GM18498 (cell line): Measurements from ENCODE around the gene GLIS2.

ENCODE experiments used
- ATAC-seq: cut with Tn5 transposase; IDR thresholded peaks from one replicate; pipeline ENCODE4 v1.9.1; 2021; ENCODE audit warnings: mild to moderate bottlenecking, moderate library complexity; ENCODE audit not compliant: unreplicated experiment

Gene GLIS2

DNA sequence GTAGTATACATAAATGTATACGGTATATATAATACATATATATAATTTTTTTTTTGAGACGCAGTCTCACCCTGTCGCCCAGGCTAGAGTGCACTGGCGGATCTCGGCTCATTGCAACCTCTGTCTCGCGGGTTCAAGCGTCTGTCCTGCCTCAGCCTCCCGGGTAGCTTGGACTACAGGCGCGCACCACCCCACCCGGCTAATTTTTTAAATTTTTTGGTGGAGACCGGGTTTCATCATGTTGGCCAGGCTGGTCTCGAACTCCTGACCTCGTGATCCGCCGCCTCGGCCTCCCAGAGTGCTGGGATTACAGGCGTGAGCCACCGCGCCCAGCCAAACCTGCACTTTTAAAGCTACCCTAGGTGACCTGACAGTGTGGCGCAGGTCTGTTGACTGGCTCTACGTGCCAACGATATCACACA is 34.5 kb downstream of the GLIS2 start:
- ATAC-seq = no peak

DNA sequence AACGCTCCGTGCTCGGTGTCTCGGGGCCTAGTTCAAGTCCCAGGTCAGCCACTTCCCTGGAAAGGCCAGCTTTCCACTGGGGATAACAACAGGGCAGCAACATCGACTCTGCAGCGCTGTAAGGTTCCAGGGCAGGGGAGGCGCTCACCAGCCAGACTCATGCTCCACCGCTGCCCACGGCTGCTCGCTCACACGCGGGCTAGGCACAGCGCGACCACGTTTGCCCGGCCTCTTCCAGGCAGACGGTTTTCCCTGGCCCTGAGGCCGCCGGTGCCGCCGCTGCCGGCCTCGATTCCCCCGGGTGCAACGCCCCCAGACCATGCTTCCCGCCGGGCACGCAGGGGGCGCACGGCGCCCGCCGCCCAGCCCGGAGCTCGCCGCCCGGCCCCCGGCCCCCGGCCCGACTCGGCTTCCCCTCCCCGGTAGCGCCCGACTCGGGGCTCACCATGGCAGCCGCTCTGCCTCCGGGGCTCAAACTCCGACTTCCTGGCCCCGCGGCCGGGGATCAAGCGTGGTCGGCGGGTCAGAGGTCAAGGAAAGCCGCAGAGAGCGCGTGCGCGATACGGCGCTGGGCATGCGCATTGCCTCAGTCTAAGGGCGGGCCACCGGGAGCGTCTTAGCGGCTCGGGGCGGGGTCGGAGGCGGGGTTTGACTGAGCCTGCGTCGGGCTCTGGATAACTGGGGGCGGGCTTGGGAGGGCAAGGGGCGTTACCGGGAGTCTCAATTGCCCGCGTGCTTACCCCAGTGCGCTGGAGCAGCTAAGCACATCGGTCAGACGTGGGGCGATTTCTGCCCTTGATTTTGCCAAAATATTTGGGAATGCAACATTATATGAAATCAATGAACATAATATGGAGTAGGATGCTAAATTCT is 35.2 kb downstream of the GLIS2 start, which contains the start of gene PAM16:
Gene PAM16, minus strand, starts transcription at position 535 of the 873 bp plus-strand sequence. Its CDS starts 87 bp downstream, at position 448.
- peak; percentile 89 for ATAC-seq

DNA sequence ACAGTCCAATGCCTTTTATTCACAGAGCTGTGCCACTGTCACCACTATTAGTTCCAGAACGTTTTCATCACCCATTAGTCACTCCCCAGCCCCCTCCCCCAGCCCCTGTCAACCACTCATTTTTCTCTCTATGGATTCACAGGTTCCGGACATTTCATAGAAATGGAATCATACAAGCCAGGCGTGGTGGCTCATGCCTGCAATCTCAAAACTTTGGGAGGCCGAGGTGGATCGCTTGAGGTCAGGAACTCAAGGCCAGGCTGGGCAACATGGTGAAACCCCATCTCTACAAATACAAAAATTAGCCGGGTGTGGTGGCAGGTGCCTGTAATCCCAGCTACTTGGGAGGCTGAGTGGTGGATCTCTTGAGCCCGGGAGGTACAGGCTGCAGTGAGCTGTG is 36.0 kb downstream of the GLIS2 start:
- ATAC-seq = no peak

DNA sequence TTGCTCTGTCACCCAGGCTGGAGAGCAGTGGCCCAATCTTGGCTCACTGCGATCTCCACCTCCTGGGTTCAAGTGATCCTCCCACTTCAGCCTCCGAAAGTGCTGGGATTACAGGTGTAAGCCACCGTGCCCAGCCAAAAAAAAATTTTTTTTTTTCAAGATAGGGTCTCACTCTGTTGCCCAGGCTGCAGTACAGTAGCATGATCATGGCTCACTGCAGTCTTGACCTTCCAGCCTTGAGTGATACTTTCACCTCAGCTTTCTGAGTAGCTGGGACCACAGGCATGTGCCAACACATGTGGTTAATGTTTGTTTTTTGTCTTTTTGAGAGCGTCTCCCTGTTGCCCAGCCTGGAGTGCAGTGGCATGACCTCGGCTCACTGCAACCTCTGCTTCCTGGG is 37.0 kb downstream of the GLIS2 start:
- ATAC-seq = no peak

DNA sequence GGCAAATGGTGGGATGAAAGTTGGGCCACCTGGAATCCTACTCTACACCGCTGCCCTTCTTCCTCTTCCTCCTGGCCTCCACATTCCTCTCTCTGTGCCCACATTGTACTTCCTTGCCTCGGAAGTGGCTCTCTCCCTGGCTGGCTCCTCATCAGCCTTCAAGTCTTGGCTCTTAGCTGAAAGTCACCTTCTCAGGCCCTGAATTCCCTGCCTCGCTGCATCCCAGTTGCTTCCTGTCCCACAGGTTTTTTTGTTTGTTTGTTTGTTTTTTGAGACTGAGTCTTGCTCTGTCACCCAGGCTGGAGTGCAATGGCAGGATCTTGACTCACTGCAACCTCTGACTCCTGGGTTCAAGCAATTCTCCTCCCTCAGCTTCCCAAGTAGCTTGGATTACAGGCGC is 37.8 kb downstream of the GLIS2 start:
- ATAC-seq = no peak

DNA sequence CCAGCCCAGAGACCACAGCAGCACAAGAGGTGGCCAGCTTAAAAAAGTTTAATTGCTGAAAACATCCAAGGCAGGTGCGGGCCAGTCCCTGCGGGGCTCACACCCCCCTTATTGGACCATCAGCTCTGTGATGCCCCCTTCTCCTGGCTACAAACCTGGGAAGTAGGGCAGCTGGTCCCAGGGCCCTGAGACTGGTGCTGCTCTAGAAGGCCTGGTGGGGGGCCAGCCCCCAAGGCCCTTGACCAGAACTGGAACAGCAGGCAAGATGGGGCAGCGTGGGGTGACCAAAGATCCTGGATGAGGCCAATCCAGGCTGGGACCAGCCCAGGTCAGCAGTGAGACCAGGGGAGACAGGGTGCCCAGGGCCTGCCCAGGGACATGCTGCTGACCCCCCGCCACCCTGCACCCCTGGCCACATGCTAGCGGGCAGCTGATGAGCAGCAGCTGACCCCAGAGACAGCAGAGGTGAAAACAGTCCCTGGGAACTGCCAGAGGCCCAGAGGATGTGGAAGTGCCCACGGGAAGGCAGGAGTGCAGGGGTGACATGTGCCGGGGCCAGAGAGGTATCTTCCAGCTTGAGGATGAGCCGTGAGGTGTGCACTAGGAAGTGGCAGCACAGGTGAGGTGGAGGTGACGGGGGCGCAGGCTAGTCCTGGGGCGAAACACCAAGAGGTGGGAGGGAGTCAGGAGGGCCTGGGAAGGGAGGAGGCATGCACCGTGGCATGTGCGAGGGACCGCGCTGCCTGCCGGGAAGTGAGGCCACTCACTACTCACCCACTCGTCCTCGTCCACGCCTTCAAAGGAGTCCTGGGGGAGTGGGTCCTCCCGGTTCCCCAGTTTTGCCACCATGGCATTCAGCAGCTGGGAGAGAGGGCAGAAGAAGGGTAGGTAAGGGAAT is 38.9 kb downstream of the GLIS2 start:
- no peak for ATAC-seq

DNA sequence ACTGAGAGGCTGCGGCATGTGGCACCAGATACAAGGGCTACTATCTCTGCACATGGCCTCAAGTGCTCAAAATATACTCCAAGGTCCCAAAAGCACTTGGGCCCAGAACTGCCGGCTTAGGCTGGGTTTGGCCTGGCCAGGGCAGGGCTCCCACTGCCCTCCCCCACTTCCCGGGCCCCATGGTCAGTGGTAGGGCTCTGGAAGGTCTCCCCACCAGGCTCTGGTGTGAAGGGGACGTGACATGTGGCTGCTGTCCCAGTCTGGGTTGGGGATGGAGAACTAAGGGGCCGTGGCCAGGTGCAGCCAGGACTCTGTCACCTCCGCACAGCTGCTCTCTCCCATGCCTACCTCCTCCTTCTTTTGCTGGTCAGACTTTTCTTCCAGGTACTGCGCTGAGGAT is 41.0 kb downstream of the GLIS2 start:
- ATAC-seq = no peak

DNA sequence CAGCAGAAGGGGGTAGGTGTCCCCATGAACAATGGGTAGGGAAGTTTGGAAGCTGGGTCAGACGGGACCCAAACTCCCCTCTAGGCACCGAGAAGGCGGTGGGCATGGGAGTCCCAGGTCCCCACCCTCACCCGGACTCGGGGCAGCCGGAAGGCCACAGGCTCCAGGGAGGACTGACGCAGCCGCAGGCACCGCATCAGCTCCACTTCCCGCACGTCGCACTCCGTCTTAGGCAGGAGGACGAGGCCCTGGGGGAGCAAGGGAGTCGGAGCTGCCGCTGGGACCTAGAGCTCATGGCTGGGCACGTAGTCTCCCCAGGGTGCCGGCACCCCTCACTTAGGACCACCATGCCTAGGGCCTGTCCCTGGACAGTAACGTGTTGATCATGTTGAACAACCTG is 42.4 kb downstream of the GLIS2 start:
- ATAC-seq = no peak

DNA sequence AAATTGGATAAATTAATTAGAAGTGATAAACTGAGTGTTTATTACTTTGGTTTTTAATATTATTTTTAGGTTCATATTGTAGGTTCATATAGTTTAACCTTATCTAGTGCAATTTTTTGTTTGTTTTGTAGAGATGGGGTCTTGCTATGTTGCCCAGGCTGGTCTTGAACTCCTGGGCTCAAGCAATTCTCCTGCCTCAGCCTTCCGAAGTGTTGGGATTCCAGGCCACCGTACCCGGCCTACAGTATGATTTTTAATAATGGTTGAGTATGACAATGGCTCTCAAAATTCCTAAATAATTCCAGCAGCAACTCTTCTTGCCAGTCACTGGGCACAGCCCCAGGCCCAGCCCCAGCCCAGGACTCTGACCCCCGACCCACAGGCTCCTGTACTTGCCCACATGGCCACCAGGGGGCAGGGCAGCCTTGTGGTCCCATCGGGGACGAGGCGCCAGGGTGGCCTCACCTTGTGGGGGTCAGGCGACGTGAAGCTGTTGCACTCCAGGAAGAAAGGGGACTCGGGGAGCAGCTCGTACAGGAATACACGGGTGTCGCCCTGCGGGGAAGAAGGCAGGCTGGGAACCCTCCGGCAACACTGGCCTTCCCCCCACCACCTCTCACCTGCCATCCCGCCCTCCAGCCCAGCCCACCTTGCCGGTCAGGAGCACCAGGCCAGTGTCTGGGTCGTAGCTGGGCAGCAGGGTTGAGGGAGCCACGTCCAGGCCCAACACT is 43.1 kb downstream of the GLIS2 start:
- ATAC-seq = no peak

DNA sequence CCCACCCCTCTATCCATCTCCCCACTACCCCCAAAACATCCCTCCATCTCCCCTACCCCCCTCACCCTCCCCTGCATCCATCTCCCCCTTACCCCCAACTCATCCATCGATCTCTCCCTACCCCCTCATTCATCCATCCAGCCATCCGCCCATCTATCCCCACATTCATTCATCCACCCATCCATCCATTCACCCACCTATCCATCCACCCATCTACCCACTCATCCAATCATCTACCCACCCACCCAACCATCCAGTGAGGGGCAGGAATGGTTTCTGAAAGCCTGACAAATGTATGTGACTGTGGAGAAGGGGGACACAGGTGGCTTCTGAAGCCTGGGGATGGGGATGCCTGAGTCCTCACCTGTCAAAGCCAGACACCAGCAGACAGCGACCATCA is 44.0 kb downstream of the GLIS2 start:
- no peak for ATAC-seq

DNA sequence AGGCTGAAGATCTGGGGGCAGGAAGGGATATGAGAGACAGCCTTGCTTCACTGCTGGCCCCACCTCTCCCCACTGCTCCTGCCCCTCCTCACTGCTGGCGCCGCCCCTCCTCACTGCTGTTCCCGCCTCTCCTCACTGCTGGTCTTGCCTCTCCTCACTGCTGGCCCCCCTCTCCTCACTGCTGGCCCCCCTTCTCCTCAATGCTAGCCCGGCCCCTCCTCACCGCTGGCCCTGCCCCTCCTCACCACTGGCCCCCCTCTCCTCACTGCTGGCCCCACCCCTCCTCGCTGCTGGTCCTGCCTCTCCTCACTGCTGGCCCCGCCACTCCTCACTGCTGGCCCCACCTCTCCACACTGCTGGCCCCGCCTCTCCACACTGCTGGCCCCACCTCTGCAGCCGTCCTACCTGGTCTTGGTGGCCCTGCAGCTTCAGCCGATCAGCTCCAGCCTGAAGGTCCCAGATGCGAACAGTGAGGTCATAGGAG is 44.7 kb downstream of the GLIS2 start:
- no peak for ATAC-seq

DNA sequence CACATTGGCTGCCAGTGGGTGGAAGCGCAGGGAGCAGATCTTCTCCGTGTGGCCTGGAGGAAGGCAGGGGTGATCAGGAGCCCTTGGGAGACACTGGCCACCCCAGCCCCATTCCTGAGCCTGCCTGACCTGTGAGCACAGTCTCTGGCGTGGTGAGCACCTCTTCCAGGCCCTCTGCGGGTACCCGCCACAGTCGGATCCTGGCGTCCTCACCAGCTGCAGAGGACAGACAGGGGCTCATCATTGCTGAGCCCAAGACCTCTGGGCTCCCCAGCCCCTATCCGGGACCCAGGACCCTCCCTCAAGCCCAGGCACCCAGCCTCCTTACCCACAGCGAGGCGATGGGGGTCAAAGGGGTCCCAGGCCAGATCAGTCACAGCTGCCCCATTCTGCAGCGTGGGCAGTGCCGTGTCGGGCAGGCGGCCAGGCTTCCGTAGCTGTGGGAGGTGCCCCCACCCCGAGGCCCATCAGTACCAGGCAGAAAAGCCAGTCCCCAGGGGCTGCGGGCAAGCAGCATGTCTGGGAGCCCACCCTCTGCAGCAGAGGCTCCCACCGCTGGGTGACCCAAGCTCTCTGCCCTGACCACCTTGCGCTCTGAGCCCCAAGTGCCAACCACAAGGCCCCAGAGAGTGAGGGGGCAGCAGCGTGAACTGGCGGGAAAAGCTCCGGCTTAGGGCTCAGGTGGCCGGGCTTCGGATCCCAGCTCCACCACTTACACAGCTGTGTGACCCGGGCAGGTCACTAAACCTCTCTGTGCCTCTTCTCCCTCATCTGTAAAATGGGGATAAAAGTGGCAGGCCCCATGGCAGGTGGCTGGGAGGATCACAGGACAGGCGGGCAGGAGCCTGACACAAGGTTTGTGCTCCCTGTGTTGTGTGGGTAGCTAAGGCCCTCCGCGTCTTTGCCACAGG is 45.4 kb downstream of the GLIS2 start:
- no peak for ATAC-seq

DNA sequence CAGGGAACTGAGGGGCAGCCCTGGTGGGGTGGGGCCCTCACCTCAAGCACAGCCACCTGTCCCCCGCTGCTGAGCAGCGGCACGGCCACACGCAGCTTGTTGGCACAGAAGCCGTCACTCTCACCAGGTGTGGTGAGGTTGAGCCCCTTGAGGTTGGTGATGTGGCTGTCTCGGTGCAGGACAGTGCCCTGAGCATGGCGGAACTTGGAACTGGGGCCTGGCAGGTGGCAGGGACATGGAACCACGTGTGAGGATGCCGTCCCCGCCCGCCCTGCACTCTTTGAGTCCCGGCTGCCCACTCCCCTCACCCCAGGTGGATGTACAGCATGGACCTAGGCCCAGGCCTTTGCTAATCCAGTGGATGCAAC is 46.1 kb downstream of the GLIS2 start:
- ATAC-seq = no peak

DNA sequence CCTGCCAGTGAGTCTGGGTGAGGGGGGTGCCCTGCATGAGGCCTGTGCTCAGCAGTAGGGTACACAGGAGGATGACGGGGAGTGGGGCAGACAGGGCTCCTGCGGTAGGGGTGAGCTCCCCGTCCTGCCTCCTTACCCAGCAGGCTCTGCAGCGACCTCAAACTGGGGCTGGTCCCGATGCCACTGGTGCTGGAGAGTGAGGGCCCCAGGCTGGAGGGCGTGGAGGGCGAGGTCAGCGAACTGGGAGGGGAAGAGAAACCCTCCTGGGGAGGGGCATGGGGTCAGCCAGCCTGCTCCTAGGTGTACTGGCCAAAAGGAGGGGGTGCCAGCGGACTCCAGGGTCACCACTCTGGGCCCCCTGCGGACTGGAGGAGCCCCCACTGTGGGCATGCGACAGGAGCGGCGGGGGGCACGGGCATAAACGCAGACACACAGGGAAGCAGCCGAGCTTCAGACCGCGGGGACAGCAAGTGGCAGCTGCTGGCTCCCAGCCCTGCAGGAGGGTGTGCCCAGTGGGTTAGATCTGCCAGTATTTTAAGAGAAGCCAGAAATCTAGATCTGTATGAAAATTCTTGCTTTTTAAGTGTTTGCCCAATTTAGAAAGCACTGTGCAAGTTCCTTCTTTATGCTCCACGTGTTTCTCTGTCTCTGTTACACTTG is 46.7 kb downstream of the GLIS2 start:
- no peak for ATAC-seq

DNA sequence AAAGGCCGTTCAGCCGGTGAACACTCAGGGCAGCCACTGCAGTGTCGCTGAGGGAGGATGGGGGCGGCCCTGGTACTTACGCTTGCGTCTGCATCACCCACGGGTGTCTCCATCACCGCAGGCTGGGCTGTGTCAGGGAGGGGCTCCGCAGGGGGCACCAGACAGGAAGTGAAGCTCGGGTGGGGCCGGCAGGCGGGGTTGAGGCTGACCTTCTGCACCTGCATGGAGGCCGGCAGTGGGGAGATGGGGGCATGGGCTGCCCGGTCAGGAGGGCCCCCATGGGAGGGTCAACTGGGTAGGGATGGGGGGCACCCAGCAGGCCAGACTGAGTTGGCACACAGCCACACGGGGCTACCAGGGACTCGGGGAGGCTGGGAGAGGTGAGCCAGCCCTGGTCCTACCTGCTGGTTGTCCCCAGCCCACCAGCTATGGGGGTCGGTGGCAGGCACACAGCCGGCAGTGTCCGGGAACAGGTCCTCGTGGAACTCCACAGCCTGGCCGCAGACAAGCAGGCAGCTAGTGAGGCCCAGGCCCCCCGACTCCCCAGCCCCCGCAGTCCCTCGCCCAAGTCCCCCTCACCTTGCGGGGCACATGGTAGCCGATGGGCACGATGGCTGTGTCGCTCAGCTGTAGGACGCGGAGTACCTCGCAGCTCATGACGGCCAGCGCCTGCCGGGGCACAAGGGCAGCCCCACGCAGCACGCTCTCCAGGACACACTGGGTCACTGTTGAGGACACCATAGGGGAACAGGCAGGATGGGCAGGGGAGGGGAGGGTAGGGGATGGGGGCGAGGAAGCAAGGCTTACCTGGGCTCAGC is 48.5 kb downstream of the GLIS2 start:
- no peak for ATAC-seq

DNA sequence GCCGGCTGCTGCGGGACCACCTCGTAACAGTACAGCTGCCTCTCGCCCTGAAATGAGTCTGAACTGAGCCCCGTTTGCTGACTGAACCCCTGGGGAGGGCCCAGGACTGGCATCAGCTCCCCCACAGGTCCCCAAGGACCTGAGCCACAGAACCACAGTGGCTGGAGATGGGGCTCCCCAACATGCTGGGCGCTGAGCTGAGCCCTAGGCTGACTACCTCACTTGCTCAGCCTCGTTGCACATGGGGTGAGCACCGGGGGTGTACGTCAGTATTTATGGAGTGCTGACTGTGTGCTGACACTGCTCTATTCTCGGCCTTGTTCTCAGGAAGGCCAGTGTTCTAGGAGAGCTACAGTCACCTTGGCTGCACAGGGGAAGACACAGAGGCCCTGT is 49.1 kb downstream of the GLIS2 start:
- peak; percentile 44 for ATAC-seq

DNA sequence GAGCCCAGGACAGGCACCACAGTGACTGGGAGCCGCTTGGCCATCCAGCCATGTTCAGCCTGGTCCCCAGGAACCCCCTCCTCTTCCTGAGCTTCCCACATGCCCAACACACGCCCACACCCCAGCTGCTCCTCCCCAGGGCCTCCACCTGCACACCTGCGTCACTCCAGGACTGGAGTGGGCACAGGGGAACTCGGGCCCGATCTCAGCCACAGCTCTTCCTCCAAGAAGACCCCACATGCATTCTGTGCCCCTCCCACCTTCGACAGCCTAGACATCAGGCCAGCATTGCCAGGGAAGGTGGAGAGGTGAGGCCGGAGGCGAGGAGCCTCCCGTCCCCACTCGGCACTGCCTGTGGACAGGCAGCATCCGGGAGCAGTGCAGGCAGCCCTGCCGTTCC is 49.7 kb downstream of the GLIS2 start:
- no peak for ATAC-seq

DNA sequence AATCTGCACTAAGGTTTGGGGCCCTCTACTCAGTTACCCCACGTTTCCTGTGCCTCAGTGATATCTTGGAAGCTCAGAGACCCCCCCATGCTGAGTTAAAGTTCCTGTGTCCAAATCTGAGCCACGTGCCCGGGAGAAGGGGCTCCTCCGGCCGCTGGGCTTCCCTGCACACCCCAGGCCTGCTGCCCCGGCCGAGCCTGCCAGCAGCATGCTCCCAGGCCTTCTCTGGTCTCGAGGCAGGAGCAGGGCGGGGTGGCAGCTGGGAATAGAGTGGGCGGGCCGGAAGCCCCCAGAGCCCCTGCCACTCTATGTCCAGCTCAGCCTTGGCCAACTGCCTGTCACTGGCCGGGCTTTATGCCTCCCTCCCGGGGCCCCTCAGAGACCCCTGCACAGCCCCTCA is 50.1 kb downstream of the GLIS2 start:
- no peak for ATAC-seq

DNA sequence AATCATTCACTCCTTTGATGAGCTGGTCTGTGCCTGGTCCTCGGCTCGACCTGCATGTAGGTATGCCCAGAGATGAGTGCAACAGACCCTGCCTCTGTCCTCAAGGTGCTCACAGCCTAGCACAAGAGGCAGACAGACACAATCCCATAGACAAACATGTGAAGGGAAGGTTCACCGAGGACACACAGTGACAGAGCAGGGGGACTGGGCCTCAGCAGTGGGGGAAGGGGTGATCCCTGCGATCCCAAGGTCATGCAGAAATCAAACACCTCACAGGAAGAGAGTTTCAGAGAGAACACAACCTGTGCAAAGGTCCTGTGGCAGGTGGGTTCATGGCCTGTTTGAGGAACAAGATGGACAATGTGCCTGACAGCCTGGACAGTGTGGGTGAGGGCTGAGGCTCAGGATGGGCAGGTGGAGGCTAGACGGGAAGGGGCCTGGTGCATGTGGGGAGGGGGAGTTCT is 51.6 kb downstream of the GLIS2 start:
- ATAC-seq = no peak
